Eye (tissue), 1 donor: ENCODE measurements around the gene CCDC87.
"Not testable (repeated sequence)": the region's sequence is repeated elsewhere in the genome, so short reads cannot be mapped to it uniquely, and the experiment has no call there.

Experiments used
- DNase-seq: peaks from one replicate; pipeline ENCODE4 v3.0.0-alpha.2; 2015

CCDC87 gene

DNA sequence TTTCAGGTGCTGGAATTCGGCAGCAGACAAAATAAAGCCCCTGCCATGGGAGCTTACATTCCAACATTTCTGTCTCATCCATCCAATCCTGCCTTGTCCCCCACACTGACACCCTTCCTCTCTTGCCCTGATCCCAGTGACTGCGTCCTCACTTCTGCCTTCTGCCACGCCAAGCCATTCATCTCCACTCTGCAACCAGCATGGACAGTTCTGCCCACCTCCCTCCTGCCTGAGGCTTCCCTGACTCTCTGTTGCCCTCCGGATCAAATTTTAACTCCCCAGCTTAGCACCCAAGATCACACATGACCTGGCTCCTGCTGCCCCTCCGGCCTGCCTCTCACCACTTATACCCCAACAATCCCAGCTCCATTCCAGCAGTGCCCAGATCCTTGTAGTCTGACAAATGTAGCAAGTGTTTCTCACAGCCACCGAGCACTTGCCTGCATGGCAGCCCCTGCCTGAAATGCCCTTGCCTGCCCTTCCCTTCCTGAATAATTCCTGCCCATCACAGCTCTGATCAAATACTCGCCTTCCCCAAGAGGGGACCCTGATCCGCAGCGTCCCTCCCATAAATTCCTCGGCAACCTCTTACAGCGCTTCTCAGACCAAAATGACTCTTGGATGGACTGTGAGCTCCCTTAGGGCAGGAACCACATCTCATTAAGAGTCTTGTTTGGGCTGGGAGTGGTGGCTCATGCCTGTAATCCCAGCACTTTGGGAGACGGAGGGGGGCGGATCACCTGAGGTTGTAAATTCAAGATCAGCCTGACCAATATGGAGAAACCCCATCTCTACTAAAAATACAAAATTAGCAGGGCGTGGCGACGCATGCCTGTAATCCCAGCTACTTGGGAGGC lies 43.9 kb downstream of the CCDC87 start:
- no peak for DNase-seq

- no peak for DNase-seq
Observed at GRCh38 chr11:66548041-66548440, 44.8 kb downstream of the CCDC87 start.

- peak; percentile 29 for DNase-seq
Observed at GRCh38 chr11:66547662-66548009, 45.2 kb downstream of the CCDC87 start.

DNA sequence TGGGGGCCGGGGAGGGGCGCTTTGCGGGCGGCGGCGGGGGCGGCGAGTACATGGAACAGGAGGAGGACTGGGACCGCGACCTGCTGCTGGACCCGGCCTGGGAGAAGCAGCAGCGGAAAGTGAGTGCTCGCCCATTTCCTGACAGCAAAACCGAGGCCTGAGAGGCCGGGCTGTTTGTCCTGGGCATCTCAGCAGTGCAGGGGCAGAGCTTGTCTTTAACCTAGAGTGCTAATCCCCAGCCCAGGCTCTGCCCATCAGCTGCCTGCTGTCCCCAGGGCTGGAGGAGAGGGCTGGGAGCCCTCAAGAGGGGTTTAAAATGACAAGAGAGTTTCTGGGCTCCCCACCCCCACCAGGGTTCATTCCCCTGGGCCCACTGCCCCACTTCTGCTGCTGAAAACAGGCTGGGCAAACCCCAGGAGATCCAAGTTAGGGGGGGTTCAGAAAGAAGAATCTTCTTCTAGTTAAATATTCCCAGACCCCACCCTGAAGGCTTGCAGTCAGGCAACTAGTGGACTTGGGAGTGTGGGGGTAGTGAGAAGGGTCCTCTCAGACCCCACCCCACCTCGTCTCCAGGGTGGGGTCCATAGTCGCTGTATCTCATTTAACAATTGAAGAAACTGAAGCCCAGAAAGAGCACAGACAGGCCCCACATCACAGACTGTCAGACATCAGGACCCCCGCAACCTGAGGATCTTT lies 45.7 kb downstream of the CCDC87 start:
- no peak for DNase-seq

DNA sequence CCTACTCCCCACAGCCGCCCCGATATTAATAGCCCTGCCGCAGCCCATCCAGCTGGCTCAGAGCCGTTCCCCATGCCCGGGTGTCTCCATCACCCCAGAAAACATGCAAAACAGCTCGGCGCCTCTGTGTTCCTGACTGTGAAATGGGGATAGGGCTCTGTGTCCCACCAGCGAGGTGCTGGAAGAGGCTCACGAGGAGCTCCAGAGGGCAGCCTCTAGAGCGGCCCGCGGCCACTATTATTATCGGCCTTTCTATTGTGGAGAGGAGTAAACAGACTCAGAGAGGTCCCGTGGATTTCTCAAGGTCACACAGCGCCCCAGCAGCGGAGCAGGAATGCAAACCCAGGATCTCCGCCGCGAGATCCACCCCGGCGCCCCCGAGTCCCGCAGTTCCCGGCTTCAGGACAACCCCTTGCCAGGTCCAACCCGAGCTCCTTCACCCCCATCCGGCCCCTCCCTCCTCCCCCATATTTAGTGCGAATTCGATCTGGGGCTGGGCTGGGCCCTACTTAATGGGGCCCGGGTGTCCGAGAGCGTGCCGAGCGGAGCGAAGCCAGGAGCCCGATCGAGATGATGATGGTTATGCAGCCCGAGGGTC lies 46.4 kb downstream of the CCDC87 start, which contains the start of gene ACTN3:
ACTN3 (plus strand) TSS at position 536 of the 598 bp plus-strand sequence; CDS start at position 571, 35 bp downstream.
- DNase-seq: no peak

- peak; percentile 96 for DNase-seq
Observed at GRCh38 chr11:66545701-66546367, 47.0 kb downstream of the CCDC87 start, which contains the start of gene ZDHHC24. Gene ZDHHC24 (minus strand): TSS chr11:66546048. CDS start chr11:66546003, 45 bp downstream.

- not testable (repeated sequence) for DNase-seq
Observed at GRCh38 chr11:66544952-66545351, 47.9 kb downstream of the CCDC87 start.

GRCh38 chr11:66543263-66544107 lies 49.4 kb downstream of the CCDC87 start:
- DNase-seq: peak; percentile 84

DNA sequence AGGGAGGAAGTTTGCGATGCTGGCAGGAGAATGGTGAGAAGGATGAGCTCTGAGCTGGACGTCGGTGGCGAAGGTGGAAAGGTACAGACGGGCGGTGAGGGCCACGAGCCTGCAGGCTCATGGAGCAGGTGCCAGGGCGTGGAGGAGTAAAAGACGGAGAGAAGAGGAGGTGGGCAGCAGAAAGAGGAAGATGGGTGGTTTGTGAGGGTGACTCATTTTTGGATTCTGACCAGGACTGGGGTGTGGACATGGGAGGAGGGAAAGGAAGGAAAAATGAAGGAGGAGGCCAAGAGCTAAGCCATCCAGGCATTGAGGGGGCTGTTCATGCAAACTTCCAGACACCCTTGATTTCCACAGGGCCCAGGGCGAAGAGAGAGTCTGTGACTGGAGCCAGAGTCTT lies 50.5 kb downstream of the CCDC87 start:
- DNase-seq: no peak

DNA sequence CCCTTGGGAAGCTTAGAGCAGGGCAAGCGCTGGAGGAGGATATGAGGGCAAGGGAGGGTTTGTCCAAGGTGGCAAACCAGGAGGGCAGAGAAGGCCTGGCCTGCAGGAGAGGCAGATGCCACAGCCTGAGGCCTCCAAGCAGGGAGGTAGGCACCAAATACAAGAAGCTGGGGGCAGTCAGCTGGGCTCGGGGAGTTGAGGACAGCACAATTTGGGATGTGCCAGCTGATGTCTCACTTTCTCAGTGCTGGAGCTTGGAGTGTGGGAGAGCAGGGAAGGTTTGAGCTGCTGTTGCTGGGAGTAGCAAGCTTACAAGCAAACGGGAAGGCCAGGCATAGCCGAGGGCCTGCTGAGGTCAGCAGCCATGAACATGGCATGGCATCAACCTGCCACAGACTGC lies 51.0 kb downstream of the CCDC87 start:
- DNase-seq: no peak

DNA sequence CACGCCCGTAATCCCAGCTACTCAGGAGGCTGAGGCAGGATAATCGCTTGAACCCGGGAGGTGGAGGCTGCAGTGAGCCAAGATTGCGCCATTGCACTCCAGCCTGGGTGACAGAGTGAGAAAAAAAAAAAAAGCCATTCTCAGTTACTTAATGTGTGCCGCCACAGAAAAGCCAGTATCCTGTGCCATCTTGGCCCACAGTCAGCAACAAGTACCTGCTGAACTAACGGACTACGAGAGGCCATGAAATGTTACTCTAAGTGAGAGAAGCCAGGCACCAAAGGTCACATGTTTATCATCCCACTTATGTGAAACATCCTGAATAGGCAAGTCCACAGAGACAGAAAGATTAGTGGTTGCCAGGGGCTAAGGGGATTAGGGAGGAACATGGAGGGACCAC lies 52.3 kb downstream of the CCDC87 start:
- not testable (repeated sequence) for DNase-seq
